ENCODE results near the gene RBP5. TPM values are rescaled to one million over a fixed set of nuclear protein-coding genes. Genes with fewer than 3 reads are reported as not detected.

Gene RBP5
- 0.49 TPM for total RNA-seq
- polyA plus RNA-seq (ENCODE audit: insufficient read depth in 1 of 8, insufficient read length in 8 of 8, low replicate concordance in 1 of 8): 1 to 10 TPM; 1.6 to 6.5 (median 3.6) TPM
- long read RNA-seq, donor 1: 0 reads
- long read RNA-seq, donor 2: 0 reads
- long read RNA-seq, donor 3: 0 reads
- long read RNA-seq, donor 4: 0 reads
- long read RNA-seq, donor 5: 0 reads
- long read RNA-seq, donor 6: 0 reads
- long read RNA-seq, donor 7, partial matches to known transcripts: 0 of 1 reads
- long read RNA-seq, donor 7, other reads (novel, unspliced or antisense): 0 of 1 reads
- long read RNA-seq, donor 8: 0 reads
- long read RNA-seq, donor 9, partial matches to known transcripts: 7 of 7 reads
- long read RNA-seq, donor 9, other reads (novel, unspliced or antisense): 0 of 7 reads
- long read RNA-seq, donor 10: 0 reads
- long read RNA-seq, donor 11: 0 reads

- Histone ChIP-seq H3K36me3 (ENCODE audit: control insufficient read depth, insufficient read depth, low read length) (peaks cover 1% of the 10 kb centered on the region), H3K27ac (ENCODE audit: low read length) (peak within 1 kb of the TSS; percentile 31), H3K4me1 (ENCODE audit: control insufficient read depth, insufficient read depth, low read length) (peaks cover 31% of the 10 kb centered on the region), H3K9me3 (replicated peaks; ENCODE audit: control insufficient read depth, low read depth, low read length) (no peaks in the 10 kb centered on the region), H3K27me3 (ENCODE audit: control insufficient read depth, insufficient read depth, low read length) (peaks cover 33% of the 10 kb centered on the region), H3K4me3 (ENCODE audit: low read length) (peak within 1 kb of the TSS; percentile 62)
- DNase-seq: no peak
- WGBS (ENCODE audit: insufficient coverage): 80% methylated on average over 5 of the region's 7 CpGs
Measured at GRCh38 chr12:7128681-7129286, at the start of gene RBP5. RBP5 (minus strand) TSS chr12:7128889; CDS start chr12:7128775, 114 bp downstream.

- Histone ChIP-seq H3K9me3 (replicated peaks; ENCODE audit: control insufficient read depth, low read depth, low read length) (no peaks in the 10 kb centered on the region), H3K4me3 (ENCODE audit: low read length) (no peak overlapping the region), H3K4me1 (ENCODE audit: control insufficient read depth, insufficient read depth, low read length) (no peaks in the 10 kb centered on the region), H3K27me3 (ENCODE audit: control insufficient read depth, insufficient read depth, low read length) (peaks cover 2% of the 10 kb centered on the region), H3K27ac (ENCODE audit: low read length) (no peak overlapping the region), H3K36me3 (ENCODE audit: control insufficient read depth, insufficient read depth, low read length) (no peaks in the 10 kb centered on the region)
- no peak for DNase-seq
- WGBS (ENCODE audit: insufficient coverage): no CpG with 5 or more reads among the region's 2 CpGs
Measured at GRCh38 chr12:7178481-7178880, 49.8 kb upstream of the RBP5 start.

GRCh38 chr12:7176595-7176994 lies 47.9 kb upstream of the RBP5 start:
- H3K27ac ChIP-seq (ENCODE audit: low read length): no peak overlapping the region
- no CpG with 5 or more reads among the region's 2 CpGs for WGBS (ENCODE audit: insufficient coverage)
- no peak overlapping the region for H3K4me3 ChIP-seq (ENCODE audit: low read length)
- peaks cover 5% of the 10 kb centered on the region for H3K9me3 ChIP-seq (replicated peaks; ENCODE audit: control insufficient read depth, low read depth, low read length)
- H3K4me1 ChIP-seq (ENCODE audit: control insufficient read depth, insufficient read depth, low read length): no peaks in the 10 kb centered on the region
- DNase-seq: no peak
- no peaks in the 10 kb centered on the region for H3K36me3 ChIP-seq (ENCODE audit: control insufficient read depth, insufficient read depth, low read length)
- H3K27me3 ChIP-seq (ENCODE audit: control insufficient read depth, insufficient read depth, low read length): peaks cover 2% of the 10 kb centered on the region

- DNase-seq: no peak
- Histone ChIP-seq H3K4me3 (ENCODE audit: low read length) (no peak overlapping the region), H3K9me3 (replicated peaks; ENCODE audit: control insufficient read depth, low read depth, low read length) (peaks cover 6% of the 10 kb centered on the region), H3K27me3 (ENCODE audit: control insufficient read depth, insufficient read depth, low read length) (peaks cover 2% of the 10 kb centered on the region), H3K27ac (ENCODE audit: low read length) (no peak overlapping the region), H3K4me1 (ENCODE audit: control insufficient read depth, insufficient read depth, low read length) (no peaks in the 10 kb centered on the region), H3K36me3 (ENCODE audit: control insufficient read depth, insufficient read depth, low read length) (no peaks in the 10 kb centered on the region)
Measured at GRCh38 chr12:7175493-7175892, 46.8 kb upstream of the RBP5 start.

GRCh38 chr12:7171854-7172253 lies 43.2 kb upstream of the RBP5 start:
- no peaks in the 10 kb centered on the region for H3K4me1 ChIP-seq (ENCODE audit: control insufficient read depth, insufficient read depth, low read length)
- no peak for DNase-seq
- no peak overlapping the region for H3K4me3 ChIP-seq (ENCODE audit: low read length)
- WGBS (ENCODE audit: insufficient coverage): no CpG with 5 or more reads among the region's 1 CpG
- no peaks in the 10 kb centered on the region for H3K27me3 ChIP-seq (ENCODE audit: control insufficient read depth, insufficient read depth, low read length)
- H3K36me3 ChIP-seq (ENCODE audit: control insufficient read depth, insufficient read depth, low read length): no peaks in the 10 kb centered on the region
- H3K27ac ChIP-seq (ENCODE audit: low read length): no peak overlapping the region
- H3K9me3 ChIP-seq (replicated peaks; ENCODE audit: control insufficient read depth, low read depth, low read length): peaks cover 26% of the 10 kb centered on the region

- peaks cover 28% of the 10 kb centered on the region for H3K9me3 ChIP-seq (replicated peaks; ENCODE audit: control insufficient read depth, low read depth, low read length)
- H3K36me3 ChIP-seq (ENCODE audit: control insufficient read depth, insufficient read depth, low read length): no peaks in the 10 kb centered on the region
- no peak overlapping the region for H3K4me3 ChIP-seq (ENCODE audit: low read length)
- H3K4me1 ChIP-seq (ENCODE audit: control insufficient read depth, insufficient read depth, low read length): no peaks in the 10 kb centered on the region
- no peak overlapping the region for H3K27ac ChIP-seq (ENCODE audit: low read length)
- no peak for DNase-seq
- no peaks in the 10 kb centered on the region for H3K27me3 ChIP-seq (ENCODE audit: control insufficient read depth, insufficient read depth, low read length)
Measured at GRCh38 chr12:7169951-7170350, 41.3 kb upstream of the RBP5 start.

- no peak overlapping the region for H3K4me3 ChIP-seq (ENCODE audit: low read length)
- no peak for DNase-seq
- H3K27me3 ChIP-seq (ENCODE audit: control insufficient read depth, insufficient read depth, low read length): peaks cover 15% of the 10 kb centered on the region
- peaks cover 3% of the 10 kb centered on the region for H3K4me1 ChIP-seq (ENCODE audit: control insufficient read depth, insufficient read depth, low read length)
- 6% methylated on average over 14 of the region's 19 CpGs for WGBS (ENCODE audit: insufficient coverage)
- H3K36me3 ChIP-seq (ENCODE audit: control insufficient read depth, insufficient read depth, low read length): no peaks in the 10 kb centered on the region
- no peak overlapping the region for H3K27ac ChIP-seq (ENCODE audit: low read length)
- H3K9me3 ChIP-seq (replicated peaks; ENCODE audit: control insufficient read depth, low read depth, low read length): peaks cover 2% of the 10 kb centered on the region
Measured at GRCh38 chr12:7162691-7163114, 34.0 kb upstream of the RBP5 start.

GRCh38 chr12:7161811-7162210 lies 33.1 kb upstream of the RBP5 start:
- H3K4me1 ChIP-seq (ENCODE audit: control insufficient read depth, insufficient read depth, low read length): peaks cover 3% of the 10 kb centered on the region
- no peaks in the 10 kb centered on the region for H3K36me3 ChIP-seq (ENCODE audit: control insufficient read depth, insufficient read depth, low read length)
- no peak overlapping the region for H3K27ac ChIP-seq (ENCODE audit: low read length)
- peaks cover 2% of the 10 kb centered on the region for H3K9me3 ChIP-seq (replicated peaks; ENCODE audit: control insufficient read depth, low read depth, low read length)
- 89% methylated on average over 4 of the region's 5 CpGs for WGBS (ENCODE audit: insufficient coverage)
- H3K4me3 ChIP-seq (ENCODE audit: low read length): no peak overlapping the region
- H3K27me3 ChIP-seq (ENCODE audit: control insufficient read depth, insufficient read depth, low read length): peaks cover 15% of the 10 kb centered on the region
- no peak for DNase-seq

- H3K9me3 ChIP-seq (replicated peaks; ENCODE audit: control insufficient read depth, low read depth, low read length): no peaks in the 10 kb centered on the region
- no peaks in the 10 kb centered on the region for H3K36me3 ChIP-seq (ENCODE audit: control insufficient read depth, insufficient read depth, low read length)
- 97% methylated on average over 3 of the region's 4 CpGs for WGBS (ENCODE audit: insufficient coverage)
- no peak overlapping the region for H3K27ac ChIP-seq (ENCODE audit: low read length)
- DNase-seq: no peak
- H3K4me1 ChIP-seq (ENCODE audit: control insufficient read depth, insufficient read depth, low read length): peaks cover 3% of the 10 kb centered on the region
- no peak overlapping the region for H3K4me3 ChIP-seq (ENCODE audit: low read length)
- peaks cover 15% of the 10 kb centered on the region for H3K27me3 ChIP-seq (ENCODE audit: control insufficient read depth, insufficient read depth, low read length)
Measured at GRCh38 chr12:7161327-7161726, 32.6 kb upstream of the RBP5 start.

GRCh38 chr12:7160183-7160582 lies 31.5 kb upstream of the RBP5 start:
- peaks cover 15% of the 10 kb centered on the region for H3K27me3 ChIP-seq (ENCODE audit: control insufficient read depth, insufficient read depth, low read length)
- DNase-seq: no peak
- H3K9me3 ChIP-seq (replicated peaks; ENCODE audit: control insufficient read depth, low read depth, low read length): no peaks in the 10 kb centered on the region
- H3K27ac ChIP-seq (ENCODE audit: low read length): no peak overlapping the region
- no peak overlapping the region for H3K4me3 ChIP-seq (ENCODE audit: low read length)
- peaks cover 3% of the 10 kb centered on the region for H3K36me3 ChIP-seq (ENCODE audit: control insufficient read depth, insufficient read depth, low read length)
- peaks cover 3% of the 10 kb centered on the region for H3K4me1 ChIP-seq (ENCODE audit: control insufficient read depth, insufficient read depth, low read length)
- 78% methylated on average over 7 of the region's 7 CpGs for WGBS (ENCODE audit: insufficient coverage)
